NCI-H1930 (cell line): ENCODE data around the gene OR10G8.
"Not testable (repeated sequence)": the region's sequence is repeated elsewhere in the genome, so short reads cannot be mapped to it uniquely, and the experiment has no call there.

Source experiments
- DNase-seq, 2 experiments: peaks; one replicate each; lab custom pipeline; 2025; lab: John Stamatoyannopoulos, UW

The OR10G8 gene

GRCh38 chr11:124026498-124026897, at the start of gene OR10G8:
OR10G8 (plus strand) TSS chr11:124026798; CDS start chr11:124029623, 2,825 bp downstream.
- no peak for DNase-seq

GRCh38 chr11:123977731-123978347, 48.8 kb upstream of the OR10G8 start, which contains the start of gene OR10S1:
OR10S1 (minus strand) TSS chr11:123977781; CDS start chr11:123977664, 117 bp downstream.
- DNase-seq: peak in 1 of 2 experiments; percentile 17

- no peak for DNase-seq
Measured at GRCh38 chr11:123979311-123979710, 47.3 kb upstream of the OR10G8 start.

GRCh38 chr11:123995119-123995518, 31.5 kb upstream of the OR10G8 start, which contains the start of gene OR10G6:
OR10G6 (minus strand) TSS chr11:123995161; CDS start chr11:123995161, 0 bp downstream.
- no peak for DNase-seq

GRCh38 chr11:124012697-124013096, 13.9 kb upstream of the OR10G8 start, which contains the start of gene OR10G4:
OR10G4 (plus strand) TSS chr11:124012997; CDS start chr11:124015575, 2,578 bp downstream.
- DNase-seq: no peak

- not testable (repeated sequence) for DNase-seq
Measured at GRCh38 chr11:124015837-124016236, 10.8 kb upstream of the OR10G8 start.

- no peak for DNase-seq
Measured at GRCh38 chr11:124036666-124037065, 10.1 kb downstream of the OR10G8 start.

GRCh38 chr11:124039557-124039956, 13.0 kb downstream of the OR10G8 start:
- no peak for DNase-seq

GRCh38 chr11:124041254-124041653, 14.7 kb downstream of the OR10G8 start, which contains the start of gene OR10G7:
OR10G7 (minus strand) TSS chr11:124041325; CDS start chr11:124039001, 2,324 bp downstream.
- no peak for DNase-seq

- no peak for DNase-seq
Measured at GRCh38 chr11:124043420-124043819, 16.8 kb downstream of the OR10G8 start.

- DNase-seq: no peak
Measured at GRCh38 chr11:124050748-124051147, 24.1 kb downstream of the OR10G8 start.

GRCh38 chr11:124052966-124053365, 26.4 kb downstream of the OR10G8 start:
- DNase-seq: no peak

GRCh38 chr11:124068601-124069110, 42.1 kb downstream of the OR10G8 start:
- DNase-seq: no peak

- DNase-seq: peak; percentile 39 to 58
Measured at GRCh38 chr11:124069429-124070401, 43.1 kb downstream of the OR10G8 start.

GRCh38 chr11:124070915-124071622, 44.5 kb downstream of the OR10G8 start:
- peak; percentile 11 to 48 for DNase-seq

GRCh38 chr11:124071623-124071948, 45.0 kb downstream of the OR10G8 start:
- DNase-seq: peak in 1 of 2 experiments; percentile 48

- DNase-seq: no peak
Measured at GRCh38 chr11:124072147-124072546, 45.5 kb downstream of the OR10G8 start.

- DNase-seq: no peak
Measured at GRCh38 chr11:124074554-124074953, 48.0 kb downstream of the OR10G8 start.

- DNase-seq: no peak
Measured at GRCh38 chr11:124075492-124075840, 48.9 kb downstream of the OR10G8 start.

GRCh38 chr11:124075841-124076651, 49.4 kb downstream of the OR10G8 start:
- no peak for DNase-seq

GRCh38 chr11:124077266-124077665, 50.7 kb downstream of the OR10G8 start:
- DNase-seq: no peak
